ENCODE results near the gene VEPH1.

GRCh38 chr3:157541506-157542236, 38.5 kb upstream of the VEPH1 start:
- TF ChIP-seq EZH2 (IDR thresholded peaks at IDR 0.05; ENCODE audit: borderline replicate concordance, low read depth, low read length, severe bottlenecking) (no peak), CTCF (IDR thresholded peaks at IDR 0.05; ENCODE audit: borderline replicate concordance, extremely low read depth, low read length, poor library complexity, severe bottlenecking) (no peak)

All from DND-41 (cell line).